GM12878 (cell line): ENCODE measurements around the gene PLEKHA1. TPM values are rescaled to one million over a fixed set of nuclear protein-coding genes. Genes with fewer than 3 reads are reported as not detected.

Source experiments
- ATAC-seq: fragments of 200-7000 bp; cut with Tn5 transposase; 3 replicates; pipeline ENCODE4 v1.9.1; 2020; ENCODE audit warnings: mild to moderate bottlenecking, moderate library complexity
- BruUV-seq: library from RNA; stranded (reverse); fragments of 400-500 nt; replicated peaks from 2 replicates; lab custom pipeline; 2021; lab: Mats Ljungman, UMichigan
- CTCF ChIA-PET: fragments of 300-600 bp; sonication (Branson Sonifier 250); formaldehyde crosslinking; extraction: SDS; loops from one replicate; lab custom pipeline; 2021; ENCODE audit warnings: inconsistent platforms; lab: Yijun Ruan, JAX
- POLR2A ChIA-PET: fragments of 350-600 bp; formaldehyde crosslinking; extraction: SDS; loops from one replicate; lab custom pipeline; 2021; ENCODE audit warnings: inconsistent platforms; lab: Charles Lee
- RAD21 ChIA-PET: fragments of 300-600 bp; sonication (Branson Sonifier 250); formaldehyde crosslinking; loops from one replicate; lab custom pipeline; 2023; ENCODE audit warnings: antibody characterized with exemption; ENCODE audit not compliant: unreplicated experiment; lab: Charles Lee
- SMC1A ChIA-PET: fragments of 300-600 bp; sonication (Branson Sonifier 250); formaldehyde crosslinking; loops from one replicate; lab custom pipeline; 2023; ENCODE audit not compliant: unreplicated experiment, uncharacterized antibody; lab: Charles Lee
- DNase-seq: peaks from one replicate; pipeline ENCODE4 v3.0.0-alpha.2; 2011; ENCODE audit warnings: low read depth, low spot score
- FAIRE-seq: peaks from 3 replicates; lab custom pipeline; 2011; peaks lifted over from hg19 to GRCh38; lab: Jason Lieb, UNC
- H2AFZ ChIP-seq: 2 replicates; pipeline ENCODE4 v1.6.0; 2011; ENCODE audit warnings: low read depth, low read length, control low read depth; ENCODE audit not compliant: control insufficient read depth
- H3K27ac ChIP-seq: 2 replicates; pipeline ENCODE4 v1.5.1; 2011; ENCODE audit warnings: control low read depth; ENCODE audit not compliant: control insufficient read depth, insufficient read depth
- H3K27me3 ChIP-seq, 2 experiments: replicated peaks in 1 of 2; 2 replicates each; pipeline versions ENCODE4 v1.6.0 to v1.6.1; 2011; ENCODE audit warnings: low read length in 1 of 2; ENCODE audit not compliant: control insufficient read depth in 2 of 2, insufficient read depth in 2 of 2
- H3K36me3 ChIP-seq, 2 experiments: 2 replicates each; pipeline ENCODE4 v1.5.1; 2011; ENCODE audit warnings: low read length in 1 of 2; ENCODE audit not compliant: control insufficient read depth in 2 of 2, insufficient read depth in 2 of 2
- H3K4me1 ChIP-seq: 2 replicates; pipeline ENCODE4 v1.6.1; 2011; ENCODE audit warnings: mild to moderate bottlenecking, low read length, moderate library complexity, mixed read lengths; ENCODE audit not compliant: control insufficient read depth, insufficient read depth
- H3K4me2 ChIP-seq: 2 replicates; pipeline ENCODE4 v1.6.0; 2011; ENCODE audit warnings: control low read depth; ENCODE audit not compliant: control insufficient read depth, insufficient read depth
- H3K4me3 ChIP-seq: fragments of 200-600 bp; sonication (generic); 2 replicates; pipeline ENCODE4 v1.5.1; 2016
- H3K79me2 ChIP-seq: 2 replicates; pipeline ENCODE4 v1.6.0; 2011; ENCODE audit warnings: low read length; ENCODE audit not compliant: control insufficient read depth, insufficient read depth
- H3K9ac ChIP-seq: 2 replicates; pipeline ENCODE4 v1.8.0; 2011; ENCODE audit warnings: low read length, control low read depth, mixed read lengths; ENCODE audit not compliant: control insufficient read depth, insufficient read depth
- H3K9me3 ChIP-seq: replicated peaks from 3 replicates; pipeline ENCODE4 v1.5.1; 2011; ENCODE audit warnings: mild to moderate bottlenecking, low read length; ENCODE audit not compliant: control insufficient read depth, insufficient read depth
- H4K20me1 ChIP-seq: 2 replicates; pipeline ENCODE4 v1.6.0; 2011; ENCODE audit not compliant: control insufficient read depth, insufficient read depth
- EP300 ChIP-seq, 2 experiments: fragments of 150-350 bp in 1 of 2; IDR thresholded peaks; 2 replicates each; pipeline ENCODE4 v1.6.1; 2011 to 2012; ENCODE audit warnings: low read depth in 2 of 2, low read length in 2 of 2, borderline replicate concordance in 1 of 2, improper control_type of control experiment in 1 of 2, inconsistent platforms in 1 of 2; ENCODE audit not compliant: control insufficient read depth in 1 of 2
- FOXM1 ChIP-seq: IDR thresholded peaks from 2 replicates; pipeline ENCODE4 v1.6.1; 2012; ENCODE audit warnings: low read depth, mild to moderate bottlenecking, inconsistent platforms, low read length, moderate library complexity
- IRF4 ChIP-seq: IDR thresholded peaks from 2 replicates; pipeline ENCODE4 v1.6.1; 2011; ENCODE audit warnings: low read depth, low read length
- NRF1 ChIP-seq: conservative IDR thresholded peaks from 2 replicates; pipeline ENCODE4 v1.6.1; 2011; ENCODE audit warnings: mild to moderate bottlenecking, low read depth, low read length, improper control_type of control experiment
- SIN3A ChIP-seq: IDR thresholded peaks from 2 replicates; pipeline ENCODE4 v1.6.1; 2012; ENCODE audit warnings: low read depth, low read length, improper control_type of control experiment
- SP1 ChIP-seq: IDR thresholded peaks from one replicate; pipeline ENCODE4 v1.6.1; 2011; ENCODE audit warnings: low read depth, low read length
- SPI1 ChIP-seq: IDR thresholded peaks from 2 replicates; pipeline ENCODE4 v1.6.1; 2011; ENCODE audit warnings: low read depth, mild to moderate bottlenecking, low read length, moderate library complexity, borderline replicate concordance; ENCODE audit not compliant: insufficient read depth
- SREBF1 ChIP-seq: IDR thresholded peaks from 2 replicates; pipeline ENCODE4 v1.6.1; 2012; ENCODE audit warnings: mild to moderate bottlenecking, low read length
- ZBTB40 ChIP-seq: fragments of 450-650 bp; IDR thresholded peaks from 2 replicates; pipeline ENCODE4 v1.6.1; 2016; ENCODE audit warnings: mild to moderate bottlenecking, moderate library complexity, borderline replicate concordance
- WGBS: methylation state at CpG from one replicate; pipeline ENCODE4 v1.1.6; 2016; ENCODE audit warnings: low lambda C conversion rate; ENCODE audit not compliant: insufficient replicate concordance, insufficient coverage; ENCODE audit errors: missing lambda C conversion rate; 5-methylcytosine and 5-hydroxymethylcytosine counted together
- in situ Hi-C: fragments of 300-500 bp; cut with MboI; formaldehyde crosslinking; loops from 9 replicates; pipeline ENCODE4 v1.14.3; 2018; ENCODE audit warnings: mixed read lengths
- intact Hi-C: fragments of 100-400 bp; cut with micrococcal nuclease; formaldehyde crosslinking; loops from one replicate; pipeline ENCODE4 v1.14.2; 2022; ENCODE audit not compliant: unreplicated experiment
- polyA plus RNA-seq, 11 experiments: library from polyadenylated mRNA; depleted of rRNA in 4 of 11; unstranded in 6 of 11; stranded (reverse) in 5 of 11; fragments of >200 nt; fragmentation: Nextera tagmentation in 4 of 11; fragmentation: Illumina TruSeq in 1 of 11; extraction: Ambion mirVana in 4 of 11; extraction: Trizol in 1 of 11; gene quantifications; 1 replicate in 1 of 11; 2 replicates in 10 of 11; pipeline versions ENCODE4 v1.2.1 to v1.2.3, GENCODE V29; 2011 to 2016; ENCODE audit warnings: inconsistent platforms in 2 of 11, missing spikeins in 2 of 11, low read depth in 1 of 11
- total RNA-seq, 4 experiments: library from RNA; depleted of rRNA in 3 of 4; stranded (reverse); fragments of >200 nt in 3 of 4; fragmentation: Illumina TruSeq in 1 of 4; extraction: Trizol in 1 of 4; gene quantifications; 2 replicates each; pipeline versions ENCODE4 v1.2.1 to v1.2.3, GENCODE V29; 2013 to 2021

PLEKHA1 gene
- total and polyA plus RNA-seq, 10 of the 15 experiments (the other 5 are each of a cell fraction or from before 2014, with no cell fraction given) = 0.15 to 6.0 (median 0.32) TPM

- H3K36me3 ChIP-seq = no peaks in the 10 kb centered on the region
- no peaks in the 10 kb centered on the region for H3K9me3 ChIP-seq
- ChIA-PET RAD21 (no interaction called here), CTCF (no interaction called here), POLR2A (no interaction called here), SMC1A (interaction anchor here (1.3 kb wide), 1 partner anchor 88 kb away, joined by 6 read pairs; no protein-coding TSS in a partner anchor)
- no peak overlapping the region for H2AFZ ChIP-seq
- H3K27me3 ChIP-seq = peaks cover 0 to 4% of the 10 kb centered on the region in 2 experiments; a peak in 2 of 4 replicates
- no peak overlapping the region for H3K9ac ChIP-seq
- no peak overlapping the region for H3K4me3 ChIP-seq
- H3K27ac ChIP-seq = no peak overlapping the region
- H3K4me1 ChIP-seq = no peaks in the 10 kb centered on the region; the same call in 1 of the 2 replicates
- no peak for ATAC-seq
- intact Hi-C loops (no loop called here), in situ Hi-C loops (loop anchor here (5.0 kb wide), 1 partner anchor 81 kb away; no protein-coding TSS in a partner anchor)
- no peaks in the 10 kb centered on the region for H3K79me2 ChIP-seq
- BruUV-seq = no TSS peak
- no peak for FAIRE-seq
- H3K4me2 ChIP-seq = no peak overlapping the region
- DNase-seq = no peak
- no peaks in the 10 kb centered on the region for H4K20me1 ChIP-seq
- 48% methylated on average over 4 of the region's 4 CpGs for WGBS
- TF ChIP-seq IRF4 (no peak), FOXM1 (no peak)
Measured at GRCh38 chr10:122346326-122346950, 28.1 kb upstream of the PLEKHA1 start.

GRCh38 chr10:122347170-122347841, 27.2 kb upstream of the PLEKHA1 start:
- Histone ChIP-seq H3K79me2 (no peaks in the 10 kb centered on the region), H3K27ac (no peak overlapping the region), H3K36me3 (no peaks in the 10 kb centered on the region), H3K4me1 (no peaks in the 10 kb centered on the region; the same call in 1 of the 2 replicates), H3K4me3 (no peak overlapping the region), H2AFZ (no peak overlapping the region), H3K9me3 (no peaks in the 10 kb centered on the region), H3K9ac (no peak overlapping the region), H3K4me2 (no peak overlapping the region), H3K27me3 (peaks cover 0 to 4% of the 10 kb centered on the region in 2 experiments; a peak in 2 of 4 replicates), H4K20me1 (no peaks in the 10 kb centered on the region)
- 53% methylated on average over 8 of the region's 8 CpGs for WGBS
- ChIA-PET POLR2A (interaction anchor here (0.6 kb wide), 1 partner anchor 78 kb away, joined by 4 read pairs; no protein-coding TSS in a partner anchor), CTCF (interaction anchor here (0.6 kb wide), 1 partner anchor 87 kb away, joined by 3 read pairs; no protein-coding TSS in a partner anchor), SMC1A (interaction anchor here (1.3 kb wide), 1 partner anchor 87 kb away, joined by 6 read pairs; no protein-coding TSS in a partner anchor), RAD21 (no interaction called here)
- in situ Hi-C loops (loop anchor here (5.0 kb wide), 1 partner anchor 80 kb away; no protein-coding TSS in a partner anchor), intact Hi-C loops (no loop called here)
- no peak for DNase-seq
- no peak for ATAC-seq
- BruUV-seq = no TSS peak
- no peak for FAIRE-seq
- TF ChIP-seq NRF1 (no peak), IRF4 (no peak), ZBTB40 (no peak), EP300 (IDR thresholded peaks at IDR 0.05; ENCODE audit: borderline replicate concordance in 1 of 2, control insufficient read depth in 1 of 2, low read depth in 2 of 2, low read length in 2 of 2) (no peak), SIN3A (no peak), SREBF1 (no peak), SPI1 (no peak), SP1 (no peak)
